Glutamatergic neuron (in vitro differentiated cells): ENCODE measurements around the gene SYT17. TPM values are rescaled to one million over a fixed set of nuclear protein-coding genes. Genes with fewer than 3 reads are reported as not detected.

Experiments used
- DNase-seq: peaks from one replicate; pipeline ENCODE4 v3.0.0; 2022
- H3K27ac Mint-ChIP-seq: one replicate; pipeline ENCODE4 v1.8.0; 2020; ENCODE audit warnings: mild to moderate bottlenecking, mixed read lengths, inconsistent platforms; ENCODE audit not compliant: unreplicated experiment
- H3K27me3 Mint-ChIP-seq: one replicate; pipeline ENCODE4 v1.8.0; 2020; ENCODE audit warnings: mild to moderate bottlenecking, moderate library complexity, mixed read lengths, inconsistent platforms; ENCODE audit not compliant: unreplicated experiment
- H3K36me3 Mint-ChIP-seq: one replicate; pipeline ENCODE4 v1.8.0; 2020; ENCODE audit warnings: mild to moderate bottlenecking, mixed read lengths, inconsistent platforms; ENCODE audit not compliant: unreplicated experiment
- H3K4me1 Mint-ChIP-seq: one replicate; pipeline ENCODE4 v1.8.0; 2020; ENCODE audit warnings: mild to moderate bottlenecking, low read depth, mixed read lengths, inconsistent platforms; ENCODE audit not compliant: unreplicated experiment
- H3K4me3 Mint-ChIP-seq: one replicate; pipeline ENCODE4 v1.8.0; 2020; ENCODE audit warnings: mild to moderate bottlenecking, mixed read lengths, inconsistent platforms; ENCODE audit not compliant: unreplicated experiment
- H3K9me3 Mint-ChIP-seq: one replicate; pipeline ENCODE4 v1.8.0; 2020; ENCODE audit warnings: mild to moderate bottlenecking, moderate library complexity, mixed read lengths, inconsistent platforms; ENCODE audit not compliant: unreplicated experiment
- CTCF ChIP-seq: fragments of 200-600 bp; sonication (generic); IDR thresholded peaks from one replicate; pipeline ENCODE4 v1.5.0; 2021; ENCODE audit not compliant: partially characterized antibody, unreplicated experiment
- total RNA-seq: library from RNA; stranded (reverse); fragmentation: NEBNext Ultra II Directional; extraction: Animal tissue kit (Norgen Biotek cat#: 25700); gene quantifications from one replicate; pipeline ENCODE4 v1.2.1, GENCODE V29; 2021; ENCODE audit not compliant: unreplicated experiment

The SYT17 gene
- total RNA-seq, 1 donor from 2014 or later, result 10.0 TPM

- H3K9me3 Mint-ChIP-seq, result no peaks in the 10 kb centered on the region
- H3K36me3 Mint-ChIP-seq, result peaks cover 24% of the 10 kb centered on the region
- TF ChIP-seq CTCF, result no peak
- no peak overlapping the region for H3K27ac Mint-ChIP-seq
- H3K4me1 Mint-ChIP-seq, result no peaks in the 10 kb centered on the region
- no peak for DNase-seq
- H3K4me3 Mint-ChIP-seq, result no peak overlapping the region
- H3K27me3 Mint-ChIP-seq, result peaks cover 4% of the 10 kb centered on the region
Measured at GRCh38 chr16:19235886-19236285, 67.8 kb downstream of the SYT17 start.

- TF ChIP-seq CTCF, result no peak
- Mint-ChIP-seq H3K36me3 (peaks cover 24% of the 10 kb centered on the region), H3K4me1 (no peaks in the 10 kb centered on the region), H3K4me3 (no peak overlapping the region), H3K27ac (no peak overlapping the region), H3K27me3 (peaks cover 4% of the 10 kb centered on the region), H3K9me3 (no peaks in the 10 kb centered on the region)
- no peak for DNase-seq
Measured at GRCh38 chr16:19236561-19237209, 68.6 kb downstream of the SYT17 start.

- no peaks in the 10 kb centered on the region for H3K4me1 Mint-ChIP-seq
- H3K4me3 Mint-ChIP-seq, result no peak overlapping the region
- H3K27me3 Mint-ChIP-seq, result peaks cover 6% of the 10 kb centered on the region
- DNase-seq, result no peak
- no peak for TF ChIP-seq CTCF
- no peak overlapping the region for H3K27ac Mint-ChIP-seq
- peaks cover 2% of the 10 kb centered on the region for H3K9me3 Mint-ChIP-seq
- H3K36me3 Mint-ChIP-seq, result peaks cover 24% of the 10 kb centered on the region
Measured at GRCh38 chr16:19238406-19238805, 70.4 kb downstream of the SYT17 start.

- no peak overlapping the region for H3K27ac Mint-ChIP-seq
- DNase-seq, result no peak
- H3K4me1 Mint-ChIP-seq, result no peaks in the 10 kb centered on the region
- no peak overlapping the region for H3K4me3 Mint-ChIP-seq
- H3K9me3 Mint-ChIP-seq, result peaks cover 2% of the 10 kb centered on the region
- TF ChIP-seq CTCF, result no peak
- peaks cover 6% of the 10 kb centered on the region for H3K27me3 Mint-ChIP-seq
- H3K36me3 Mint-ChIP-seq, result peaks cover 26% of the 10 kb centered on the region
Measured at GRCh38 chr16:19239511-19240155, 71.6 kb downstream of the SYT17 start.

- H3K27ac Mint-ChIP-seq, result no peak overlapping the region
- peaks cover 6% of the 10 kb centered on the region for H3K27me3 Mint-ChIP-seq
- TF ChIP-seq CTCF, result no peak
- no peaks in the 10 kb centered on the region for H3K4me1 Mint-ChIP-seq
- DNase-seq, result no peak
- H3K36me3 Mint-ChIP-seq, result peaks cover 20% of the 10 kb centered on the region
- no peak overlapping the region for H3K4me3 Mint-ChIP-seq
- peaks cover 2% of the 10 kb centered on the region for H3K9me3 Mint-ChIP-seq
Measured at GRCh38 chr16:19240494-19240893, 72.5 kb downstream of the SYT17 start.
